ENCODE measurements around the gene CD7. TPM values are rescaled to one million over a fixed set of nuclear protein-coding genes. Genes with fewer than 3 reads are reported as not detected.

Gene CD7
- total and polyA plus RNA-seq, 8 donors: 2.0 to 8.6 (median 3.7) TPM; not detected in 3

DNA sequence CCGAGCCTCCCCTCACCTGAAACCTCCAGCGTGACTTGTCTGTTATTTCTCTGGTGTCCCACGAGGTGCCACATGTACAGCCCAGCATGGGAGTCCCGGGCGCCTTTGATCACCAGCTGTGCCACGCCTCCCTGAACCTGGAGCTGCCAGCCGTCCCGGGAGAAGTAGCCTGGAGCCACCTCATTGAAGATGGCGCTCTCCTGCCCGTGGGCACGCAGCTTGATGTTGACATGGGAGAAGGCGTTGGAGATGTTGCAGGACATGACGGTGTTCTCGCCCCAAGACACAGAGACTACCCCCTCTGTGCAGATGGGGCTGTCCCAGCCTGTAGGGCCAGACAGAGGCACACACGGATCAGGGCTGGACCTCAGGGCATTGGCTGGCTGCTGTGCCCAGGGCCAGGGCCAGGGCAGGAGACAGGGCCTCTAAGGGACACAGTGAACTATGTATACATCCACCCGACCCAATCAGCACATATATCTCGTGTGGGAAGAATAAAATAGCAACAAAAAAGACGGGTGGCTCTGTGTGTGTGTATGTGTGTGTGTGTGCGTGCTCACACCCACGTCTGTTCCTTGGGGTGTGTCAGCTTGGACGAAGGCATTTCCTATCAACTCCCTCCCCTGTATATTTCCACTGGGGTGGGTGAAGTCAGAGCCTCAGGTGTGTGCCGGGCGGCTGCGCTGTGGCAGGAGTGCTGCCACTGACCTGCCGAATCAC is 7.3 kb upstream of the CD7 start:
- H3K9me3 ChIP-seq: no peaks in the 10 kb centered on the region
- 37 to 53% (median 48%) methylated on average over 15 to 25 of the region's 25 CpGs for WGBS, 5 donors
- TF ChIP-seq POLR2AphosphoS5 (IDR thresholded peaks at IDR 0.05): no peak
- TF ChIP-seq POLR2A (IDR thresholded peaks at IDR 0.05): no peak
- TF ChIP-seq EP300 (IDR thresholded peaks at IDR 0.05): no peak
- TF ChIP-seq, protein P1, sequence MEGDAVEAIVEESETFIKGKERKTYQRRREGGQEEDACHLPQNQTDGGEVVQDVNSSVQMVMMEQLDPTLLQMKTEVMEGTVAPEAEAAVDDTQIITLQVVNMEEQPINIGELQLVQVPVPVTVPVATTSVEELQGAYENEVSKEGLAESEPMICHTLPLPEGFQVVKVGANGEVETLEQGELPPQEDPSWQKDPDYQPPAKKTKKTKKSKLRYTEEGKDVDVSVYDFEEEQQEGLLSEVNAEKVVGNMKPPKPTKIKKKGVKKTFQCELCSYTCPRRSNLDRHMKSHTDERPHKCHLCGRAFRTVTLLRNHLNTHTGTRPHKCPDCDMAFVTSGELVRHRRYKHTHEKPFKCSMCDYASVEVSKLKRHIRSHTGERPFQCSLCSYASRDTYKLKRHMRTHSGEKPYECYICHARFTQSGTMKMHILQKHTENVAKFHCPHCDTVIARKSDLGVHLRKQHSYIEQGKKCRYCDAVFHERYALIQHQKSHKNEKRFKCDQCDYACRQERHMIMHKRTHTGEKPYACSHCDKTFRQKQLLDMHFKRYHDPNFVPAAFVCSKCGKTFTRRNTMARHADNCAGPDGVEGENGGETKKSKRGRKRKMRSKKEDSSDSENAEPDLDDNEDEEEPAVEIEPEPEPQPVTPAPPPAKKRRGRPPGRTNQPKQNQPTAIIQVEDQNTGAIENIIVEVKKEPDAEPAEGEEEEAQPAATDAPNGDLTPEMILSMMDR (IDR thresholded peaks at IDR 0.05): no peak
- H3K4me1 ChIP-seq: peaks cover 6 to 42% (median 36%) of the 10 kb centered on the region in 4 donors
- peak in 1 of 2 donors; percentile 56 for DNase-seq
- peaks cover 0 to 34% (median 8%) of the 10 kb centered on the region in 4 donors for H3K36me3 ChIP-seq
- H3K4me3 ChIP-seq: no peak overlapping the region
- peaks cover 0 to 24% (median 4%) of the 10 kb centered on the region in 3 donors for H3K27me3 ChIP-seq
- intact Hi-C loops (cut with DNase I; ENCODE audit: low total_unique reads): loop anchor here (5.0 kb wide), 1 partner anchor 92 kb away; no protein-coding TSS in a partner anchor
- H3K27ac ChIP-seq: no peak overlapping the region

DNA sequence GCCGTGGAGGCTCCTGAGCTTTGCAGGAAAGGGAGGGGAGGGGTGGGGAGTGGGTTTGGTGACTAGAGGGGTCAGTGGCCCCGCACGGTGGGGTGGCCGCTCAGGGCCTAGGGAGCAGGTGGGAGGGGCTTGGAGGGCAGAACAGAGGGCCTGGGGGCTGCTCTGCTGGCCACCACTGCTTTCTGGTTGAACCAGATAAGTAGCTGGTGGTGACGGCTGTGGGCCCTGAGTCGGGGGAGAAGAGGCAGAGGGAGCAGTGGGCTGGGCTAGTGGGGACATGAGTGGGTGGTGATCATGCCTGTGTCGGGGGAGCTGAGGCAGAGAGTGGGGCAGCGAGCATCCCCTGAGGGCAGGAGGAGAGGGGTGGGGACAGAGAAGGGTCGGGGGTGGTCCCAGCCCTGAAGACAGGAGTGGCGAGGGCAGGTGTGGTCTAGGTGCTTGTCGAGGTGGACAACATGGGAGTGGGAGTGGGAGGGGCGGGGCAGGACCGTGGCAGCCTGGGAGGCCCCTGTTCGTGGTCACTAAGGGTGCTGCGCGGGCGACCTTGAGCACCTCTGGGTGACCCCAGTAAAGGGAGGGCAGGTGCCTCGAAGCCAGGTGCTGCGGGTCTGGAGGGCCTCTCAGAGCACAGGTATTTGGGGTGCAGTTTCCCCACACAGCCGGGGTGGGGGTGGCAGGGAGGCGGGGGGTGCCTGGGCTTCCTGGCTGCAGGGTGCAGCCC is 6.3 kb upstream of the CD7 start:
- DNase-seq: no peak
- TF ChIP-seq POLR2A (IDR thresholded peaks at IDR 0.05) (no peak), POLR2AphosphoS5 (IDR thresholded peaks at IDR 0.05) (no peak), EP300 (IDR thresholded peaks at IDR 0.05) (no peak)
- TF ChIP-seq, protein P1 (IDR thresholded peaks at IDR 0.05): no peak
- WGBS, 5 donors: 58 to 69% (median 61%) methylated on average over 15 to 21 of the region's 21 CpGs
- peaks cover 0 to 24% (median 4%) of the 10 kb centered on the region in 3 donors for H3K27me3 ChIP-seq
- H3K4me3 ChIP-seq: no peak overlapping the region
- no peaks in the 10 kb centered on the region for H3K9me3 ChIP-seq
- intact Hi-C loops (cut with DNase I; ENCODE audit: low total_unique reads): loop anchor here (5.0 kb wide), 1 partner anchor 91 kb away; no protein-coding TSS in a partner anchor
- H3K36me3 ChIP-seq: peaks cover 0 to 34% (median 8%) of the 10 kb centered on the region in 4 donors
- H3K27ac ChIP-seq: no peak overlapping the region
- peaks cover 6 to 32% (median 25%) of the 10 kb centered on the region in 4 donors for H3K4me1 ChIP-seq

DNA sequence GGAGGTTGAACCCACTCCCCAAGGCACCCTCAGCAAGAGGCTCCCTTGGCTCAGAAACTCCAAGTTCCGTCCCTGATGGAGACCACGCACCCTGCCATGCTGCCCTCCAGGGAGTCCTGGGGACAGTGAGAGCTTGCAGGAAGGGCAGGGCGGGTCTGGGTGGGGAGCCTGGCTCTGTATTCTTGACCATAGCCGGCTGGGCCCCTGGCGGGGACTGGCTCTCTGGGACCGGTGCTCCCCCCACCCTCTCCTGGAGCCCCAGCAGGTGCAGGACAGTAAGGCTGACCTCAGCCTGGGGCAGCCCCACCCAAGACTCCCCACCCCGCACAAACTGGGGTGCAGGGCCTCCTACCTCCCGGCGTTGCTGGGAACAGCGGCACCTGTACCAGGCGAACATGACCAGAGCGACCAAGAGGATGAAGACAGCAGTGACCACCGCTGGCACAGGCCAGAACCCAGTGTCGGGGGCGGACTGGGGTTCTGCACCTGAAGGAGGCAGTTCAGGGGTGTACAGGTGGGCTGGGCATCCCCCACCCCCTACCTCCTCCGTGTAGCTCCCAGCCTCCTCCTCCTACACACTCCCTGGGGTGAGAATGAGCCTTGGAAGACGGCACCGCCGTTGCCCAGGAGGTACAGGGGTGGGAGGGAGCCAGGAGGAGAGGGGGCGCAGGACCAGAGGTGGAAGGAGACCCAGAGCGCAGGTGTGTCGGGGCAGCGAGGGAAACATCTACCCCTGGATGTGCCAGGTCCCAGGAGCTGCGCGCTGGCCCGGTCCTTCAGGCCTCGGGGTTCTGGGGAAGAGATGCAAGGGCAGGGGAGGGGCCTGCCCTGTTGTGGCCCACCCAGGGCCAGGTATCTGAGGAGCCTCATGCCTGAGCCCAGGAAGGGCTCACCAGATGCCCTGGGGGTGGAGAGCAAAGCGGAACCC is 5.4 kb upstream of the CD7 start:
- Histone ChIP-seq H3K27me3 (peaks cover 0 to 24% (median 4%) of the 10 kb centered on the region in 3 donors), H3K27ac (no peak overlapping the region), H3K9me3 (no peaks in the 10 kb centered on the region), H3K4me1 (peaks cover 6 to 26% (median 18%) of the 10 kb centered on the region in 4 donors), H3K4me3 (no peak overlapping the region), H3K36me3 (peaks cover 0 to 34% (median 8%) of the 10 kb centered on the region in 4 donors)
- WGBS, 5 donors: 80 to 87% (median 83%) methylated on average over 19 to 28 of the region's 28 CpGs
- DNase-seq: no peak
- intact Hi-C loops (cut with DNase I; ENCODE audit: low total_unique reads): loop anchor here (5.0 kb wide), 1 partner anchor 90 kb away; no protein-coding TSS in a partner anchor
- TF ChIP-seq, protein P1 (IDR thresholded peaks at IDR 0.05): no peak
- TF ChIP-seq EP300 (IDR thresholded peaks at IDR 0.05): no peak
- TF ChIP-seq POLR2AphosphoS5 (IDR thresholded peaks at IDR 0.05): no peak
- TF ChIP-seq POLR2A (IDR thresholded peaks at IDR 0.05): no peak

Measured in stomach (tissue), 9 donors.